ENCODE data around the gene INPP5J. TPM values are rescaled to one million over a fixed set of nuclear protein-coding genes. Genes with fewer than 3 reads are reported as not detected.

INPP5J gene
- total and polyA plus RNA-seq, 9 of the 15 experiments (the other 6 are each of a cell fraction or from before 2014, with no cell fraction given), result 0.10 to 6.3 (median 4.8) TPM

DNA sequence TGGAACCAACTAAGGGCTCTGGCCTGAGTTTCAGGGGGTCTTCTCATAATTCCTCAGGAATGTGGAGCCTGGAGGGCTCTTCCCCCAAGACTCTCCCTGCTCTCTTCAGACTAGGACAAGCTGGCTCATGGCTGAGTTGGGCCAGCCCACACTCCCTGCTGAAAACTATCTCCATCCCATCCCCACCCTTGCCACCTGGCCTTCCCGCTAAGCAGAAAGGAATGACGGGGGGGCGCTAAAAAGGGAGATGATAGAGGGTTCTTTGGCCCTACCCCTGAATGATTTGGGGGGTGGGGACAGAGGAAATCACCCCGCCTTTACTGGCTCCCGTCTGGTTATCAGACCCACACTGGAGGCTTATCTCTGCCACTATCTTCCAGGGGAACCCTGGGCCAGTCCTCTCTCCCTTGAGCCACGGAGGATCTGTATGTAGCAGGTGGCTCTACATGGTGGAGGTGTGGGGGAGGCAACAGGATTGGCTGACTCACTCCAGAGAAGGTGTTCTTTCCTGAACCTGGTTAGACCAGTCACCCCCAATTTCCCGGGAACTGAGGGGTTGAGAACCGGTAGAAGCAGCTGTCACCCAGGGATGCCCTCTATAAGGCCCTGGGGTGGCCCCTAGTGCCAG, 35.9 kb upstream of the INPP5J start (continued):
- TF ChIP-seq LEF1 (IDR thresholded peaks at IDR 0.05), result no peak
- TF ChIP-seq NFE2L1 (tag; IDR thresholded peaks at IDR 0.05; ENCODE audit: borderline replicate concordance, low read depth), result no peak
- no peak for TF ChIP-seq NR3C1 (CRISPR knock-in tag; IDR thresholded peaks at IDR 0.05)
- no peak for TF ChIP-seq KLF10 (CRISPR knock-in tag; IDR thresholded peaks at IDR 0.05)
- TF ChIP-seq, protein P1, sequence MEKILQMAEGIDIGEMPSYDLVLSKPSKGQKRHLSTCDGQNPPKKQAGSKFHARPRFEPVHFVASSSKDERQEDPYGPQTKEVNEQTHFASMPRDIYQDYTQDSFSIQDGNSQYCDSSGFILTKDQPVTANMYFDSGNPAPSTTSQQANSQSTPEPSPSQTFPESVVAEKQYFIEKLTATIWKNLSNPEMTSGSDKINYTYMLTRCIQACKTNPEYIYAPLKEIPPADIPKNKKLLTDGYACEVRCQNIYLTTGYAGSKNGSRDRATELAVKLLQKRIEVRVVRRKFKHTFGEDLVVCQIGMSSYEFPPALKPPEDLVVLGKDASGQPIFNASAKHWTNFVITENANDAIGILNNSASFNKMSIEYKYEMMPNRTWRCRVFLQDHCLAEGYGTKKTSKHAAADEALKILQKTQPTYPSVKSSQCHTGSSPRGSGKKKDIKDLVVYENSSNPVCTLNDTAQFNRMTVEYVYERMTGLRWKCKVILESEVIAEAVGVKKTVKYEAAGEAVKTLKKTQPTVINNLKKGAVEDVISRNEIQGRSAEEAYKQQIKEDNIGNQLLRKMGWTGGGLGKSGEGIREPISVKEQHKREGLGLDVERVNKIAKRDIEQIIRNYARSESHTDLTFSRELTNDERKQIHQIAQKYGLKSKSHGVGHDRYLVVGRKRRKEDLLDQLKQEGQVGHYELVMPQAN (IDR thresholded peaks at IDR 0.05; ENCODE audit: borderline replicate concordance), result no peak
- TF ChIP-seq, protein P2, sequence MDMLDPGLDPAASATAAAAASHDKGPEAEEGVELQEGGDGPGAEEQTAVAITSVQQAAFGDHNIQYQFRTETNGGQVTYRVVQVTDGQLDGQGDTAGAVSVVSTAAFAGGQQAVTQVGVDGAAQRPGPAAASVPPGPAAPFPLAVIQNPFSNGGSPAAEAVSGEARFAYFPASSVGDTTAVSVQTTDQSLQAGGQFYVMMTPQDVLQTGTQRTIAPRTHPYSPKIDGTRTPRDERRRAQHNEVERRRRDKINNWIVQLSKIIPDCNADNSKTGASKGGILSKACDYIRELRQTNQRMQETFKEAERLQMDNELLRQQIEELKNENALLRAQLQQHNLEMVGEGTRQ (CRISPR knock-in tag; IDR thresholded peaks at IDR 0.05), result no peak
- no peak for TF ChIP-seq ZNF324 (CRISPR knock-in tag; IDR thresholded peaks at IDR 0.05)
- no peak for TF ChIP-seq ETV6 (IDR thresholded peaks at IDR 0.05; ENCODE audit: borderline replicate concordance in 1 of 2, low read depth in 2 of 2, low read length in 1 of 2)
- TF ChIP-seq ETV6 (CRISPR knock-in tag; IDR thresholded peaks at IDR 0.05; ENCODE audit: borderline replicate concordance), result no peak
